HFFc6 (cell line): ENCODE measurements around the gene PPP1R17. TPM values are rescaled to one million over a fixed set of nuclear protein-coding genes. Genes with fewer than 3 reads are reported as not detected.

Experiments used
- DNase-seq: peaks from one replicate; pipeline ENCODE4 v3.0.0-alpha.2; 2018
- H3K27ac Mint-ChIP-seq: 2 replicates; pipeline ENCODE4 v1.8.0; 2020; ENCODE audit warnings: mild to moderate bottlenecking, mixed read lengths
- H3K27me3 Mint-ChIP-seq: 2 replicates; pipeline ENCODE4 v1.8.0; 2021; ENCODE audit warnings: mild to moderate bottlenecking, moderate library complexity, mixed read lengths; ENCODE audit not compliant: insufficient read depth
- H3K36me3 Mint-ChIP-seq: 2 replicates; pipeline ENCODE4 v1.8.0; 2021; ENCODE audit warnings: low read depth, mixed read lengths
- H3K4me1 Mint-ChIP-seq: 2 replicates; pipeline ENCODE4 v1.8.0; 2020; ENCODE audit warnings: low read depth, mixed read lengths
- H3K4me3 Mint-ChIP-seq: 2 replicates; pipeline ENCODE4 v1.8.0; 2020; ENCODE audit warnings: mild to moderate bottlenecking, moderate library complexity, mixed read lengths
- H3K9me3 Mint-ChIP-seq: 2 replicates; pipeline ENCODE4 v1.8.0; 2020; ENCODE audit warnings: mild to moderate bottlenecking, mixed read lengths
- total RNA-seq, 6 experiments: library from RNA; stranded (reverse); fragmentation: NEBNext Ultra II Directional; extraction: Animal tissue kit (Norgen Biotek cat#: 25700); gene quantifications; 2 replicates in 1 of 6; 3 replicates in 5 of 6; pipeline ENCODE4 v1.2.3, GENCODE V29; 2021
- TF ChIP-seq, protein P1 (sequence below): fragments of 200-600 bp; sonication (generic); IDR thresholded peaks from 2 replicates; pipeline ENCODE4 v1.5.0; 2021; ENCODE audit warnings: antibody characterized with exemption, mild to moderate bottlenecking

PPP1R17 gene
- total RNA-seq, 6 experiments from 2014 or later, result not detected

DNA sequence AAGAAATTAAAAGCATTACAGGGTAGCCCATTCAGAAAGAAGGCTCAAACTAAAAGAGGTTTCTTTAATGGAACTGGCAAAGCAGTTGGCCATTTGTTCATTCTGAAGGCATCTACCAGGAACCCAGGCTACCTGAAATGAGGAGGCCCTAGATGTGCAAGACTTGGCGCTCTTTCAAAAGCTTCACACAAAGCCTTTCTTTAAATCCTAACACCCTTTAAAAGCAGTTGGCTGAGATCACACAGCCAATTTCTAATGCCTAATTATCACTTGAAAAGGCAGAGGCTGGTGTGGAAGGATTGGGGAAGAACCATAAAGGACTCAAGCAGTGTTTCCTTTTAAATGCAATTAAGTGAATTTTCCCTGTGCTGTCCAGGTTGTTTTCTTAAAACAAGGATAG lies 23.2 kb downstream of the PPP1R17 start:
- Mint-ChIP-seq H3K4me1 (no peaks in the 10 kb centered on the region), H3K4me3 (no peak overlapping the region), H3K36me3 (no peaks in the 10 kb centered on the region), H3K27me3 (no peaks in the 10 kb centered on the region), H3K9me3 (peaks cover 37% of the 10 kb centered on the region), H3K27ac (no peak overlapping the region)
- DNase-seq, result no peak
- TF ChIP-seq, protein P1, sequence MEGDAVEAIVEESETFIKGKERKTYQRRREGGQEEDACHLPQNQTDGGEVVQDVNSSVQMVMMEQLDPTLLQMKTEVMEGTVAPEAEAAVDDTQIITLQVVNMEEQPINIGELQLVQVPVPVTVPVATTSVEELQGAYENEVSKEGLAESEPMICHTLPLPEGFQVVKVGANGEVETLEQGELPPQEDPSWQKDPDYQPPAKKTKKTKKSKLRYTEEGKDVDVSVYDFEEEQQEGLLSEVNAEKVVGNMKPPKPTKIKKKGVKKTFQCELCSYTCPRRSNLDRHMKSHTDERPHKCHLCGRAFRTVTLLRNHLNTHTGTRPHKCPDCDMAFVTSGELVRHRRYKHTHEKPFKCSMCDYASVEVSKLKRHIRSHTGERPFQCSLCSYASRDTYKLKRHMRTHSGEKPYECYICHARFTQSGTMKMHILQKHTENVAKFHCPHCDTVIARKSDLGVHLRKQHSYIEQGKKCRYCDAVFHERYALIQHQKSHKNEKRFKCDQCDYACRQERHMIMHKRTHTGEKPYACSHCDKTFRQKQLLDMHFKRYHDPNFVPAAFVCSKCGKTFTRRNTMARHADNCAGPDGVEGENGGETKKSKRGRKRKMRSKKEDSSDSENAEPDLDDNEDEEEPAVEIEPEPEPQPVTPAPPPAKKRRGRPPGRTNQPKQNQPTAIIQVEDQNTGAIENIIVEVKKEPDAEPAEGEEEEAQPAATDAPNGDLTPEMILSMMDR, result no peak

DNA sequence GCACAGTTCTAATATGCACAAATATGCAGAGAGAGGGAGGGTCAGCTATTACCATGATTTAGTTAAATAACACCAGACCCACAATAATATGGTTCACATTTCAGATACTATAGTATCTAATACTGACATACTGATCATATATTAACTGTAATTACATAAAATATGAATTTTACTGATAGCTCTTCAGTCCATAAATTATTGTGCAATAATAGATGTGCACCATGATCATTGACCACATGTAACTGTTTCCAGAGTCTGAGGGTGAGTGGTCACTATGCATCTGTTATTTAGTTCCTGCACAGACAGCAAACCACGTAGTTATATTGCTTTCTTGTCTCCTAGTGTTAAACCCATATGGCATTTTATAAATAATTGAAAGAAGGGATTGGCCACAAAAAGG lies 29.3 kb downstream of the PPP1R17 start:
- H3K9me3 Mint-ChIP-seq, result peaks cover 36% of the 10 kb centered on the region
- H3K4me3 Mint-ChIP-seq, result no peak overlapping the region
- no peaks in the 10 kb centered on the region for H3K36me3 Mint-ChIP-seq
- H3K27ac Mint-ChIP-seq, result no peak overlapping the region
- H3K4me1 Mint-ChIP-seq, result no peaks in the 10 kb centered on the region
- peaks cover 2% of the 10 kb centered on the region; the same call in 1 of the 2 replicates for H3K27me3 Mint-ChIP-seq
- TF ChIP-seq, protein P1, result no peak
- no peak for DNase-seq

DNA sequence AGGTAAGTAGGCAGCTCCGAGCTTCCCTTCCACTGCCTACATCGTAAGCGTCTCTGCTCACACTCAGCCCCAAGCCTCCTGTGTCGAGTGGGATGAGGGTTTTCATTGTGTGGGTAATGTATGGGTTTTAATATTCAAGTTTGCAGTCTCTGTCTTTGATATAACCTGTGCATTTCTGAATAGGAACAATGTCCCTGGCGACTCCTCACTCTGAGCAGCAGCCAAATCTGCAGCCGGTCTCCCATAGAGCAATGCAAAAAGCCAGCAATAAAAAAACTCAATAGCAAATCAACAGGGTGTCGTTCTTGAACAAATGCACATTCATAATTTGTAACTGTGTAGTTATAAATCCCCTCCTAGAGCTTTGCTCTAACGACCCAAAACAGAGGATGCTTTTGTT lies 33.4 kb downstream of the PPP1R17 start:
- Mint-ChIP-seq H3K36me3 (no peaks in the 10 kb centered on the region), H3K4me3 (no peak overlapping the region), H3K9me3 (peaks cover 12% of the 10 kb centered on the region; the same call in 1 of the 2 replicates), H3K27me3 (peaks cover 2% of the 10 kb centered on the region; the same call in 1 of the 2 replicates), H3K27ac (no peak overlapping the region), H3K4me1 (no peaks in the 10 kb centered on the region)
- DNase-seq, result no peak
- TF ChIP-seq, protein P1, result no peak

DNA sequence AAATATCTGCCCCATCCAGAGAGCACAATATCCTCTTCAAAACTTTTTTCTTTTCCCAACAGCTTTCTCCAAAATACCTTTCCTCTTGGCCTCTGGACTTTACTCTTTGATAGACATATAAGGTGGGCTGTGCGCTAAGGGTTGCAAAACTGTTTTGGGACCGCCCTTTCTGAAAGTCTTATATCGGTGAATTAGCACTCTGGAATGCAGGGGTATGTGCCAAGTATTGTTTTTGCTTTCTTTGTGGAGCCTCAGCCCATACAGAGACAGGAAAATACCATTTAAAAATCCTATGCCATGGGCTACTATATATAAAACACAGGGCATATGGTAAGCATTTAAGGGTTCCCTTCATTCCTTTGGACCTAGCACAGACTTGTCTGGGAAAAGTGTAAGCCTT lies 37.7 kb downstream of the PPP1R17 start:
- Mint-ChIP-seq H3K27ac (no peak overlapping the region), H3K36me3 (no peaks in the 10 kb centered on the region), H3K4me3 (no peak overlapping the region), H3K4me1 (no peaks in the 10 kb centered on the region), H3K27me3 (no peaks in the 10 kb centered on the region), H3K9me3 (no peaks in the 10 kb centered on the region)
- no peak for DNase-seq
- TF ChIP-seq, protein P1, result no peak

DNA sequence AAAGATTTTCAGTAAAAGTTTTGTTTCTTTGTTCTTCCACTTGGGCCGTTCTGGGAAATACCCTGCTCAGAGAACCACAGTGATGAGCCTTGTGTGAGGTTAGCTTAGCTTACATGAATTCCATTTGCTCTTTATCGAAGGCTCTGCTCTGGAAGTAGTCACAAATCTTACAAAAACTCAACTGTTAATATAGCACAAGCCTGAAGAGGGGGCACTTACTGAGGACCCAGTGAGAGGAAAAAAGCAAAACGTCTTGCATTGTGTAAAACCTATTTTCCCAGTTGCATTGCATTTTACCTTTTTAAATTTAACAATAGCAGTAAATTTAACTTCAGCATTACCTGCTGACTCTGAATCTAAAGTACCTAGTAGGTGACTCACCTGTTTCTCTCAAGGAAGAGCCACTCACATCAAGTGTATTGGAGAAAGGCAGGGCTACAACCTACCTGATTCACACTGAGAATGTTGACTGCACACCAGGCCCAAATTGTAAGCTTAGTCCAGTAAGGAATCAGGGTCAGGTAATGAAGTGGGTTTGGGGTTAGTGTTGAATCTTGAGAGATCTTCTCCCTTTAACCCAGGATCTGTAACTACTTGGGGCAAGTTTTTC lies 42.3 kb downstream of the PPP1R17 start:
- no peaks in the 10 kb centered on the region for H3K36me3 Mint-ChIP-seq
- TF ChIP-seq, protein P1, result no peak
- no peaks in the 10 kb centered on the region for H3K4me1 Mint-ChIP-seq
- no peak overlapping the region for H3K4me3 Mint-ChIP-seq
- H3K27ac Mint-ChIP-seq, result no peak overlapping the region
- H3K27me3 Mint-ChIP-seq, result no peaks in the 10 kb centered on the region; the same call in 1 of the 2 replicates
- no peaks in the 10 kb centered on the region for H3K9me3 Mint-ChIP-seq
- no peak for DNase-seq
